ELF-1 (cell line): ENCODE measurements around the gene MARK4.
"Not testable (repeated sequence)": the region's sequence is repeated elsewhere in the genome, so short reads cannot be mapped to it uniquely, and the experiment has no call there.

Experiments used
- DNase-seq: peaks from one replicate; pipeline ENCODE4 v3.0.0-alpha.2; 2016; ENCODE audit warnings: low read depth, low spot score

MARK4 gene

DNA sequence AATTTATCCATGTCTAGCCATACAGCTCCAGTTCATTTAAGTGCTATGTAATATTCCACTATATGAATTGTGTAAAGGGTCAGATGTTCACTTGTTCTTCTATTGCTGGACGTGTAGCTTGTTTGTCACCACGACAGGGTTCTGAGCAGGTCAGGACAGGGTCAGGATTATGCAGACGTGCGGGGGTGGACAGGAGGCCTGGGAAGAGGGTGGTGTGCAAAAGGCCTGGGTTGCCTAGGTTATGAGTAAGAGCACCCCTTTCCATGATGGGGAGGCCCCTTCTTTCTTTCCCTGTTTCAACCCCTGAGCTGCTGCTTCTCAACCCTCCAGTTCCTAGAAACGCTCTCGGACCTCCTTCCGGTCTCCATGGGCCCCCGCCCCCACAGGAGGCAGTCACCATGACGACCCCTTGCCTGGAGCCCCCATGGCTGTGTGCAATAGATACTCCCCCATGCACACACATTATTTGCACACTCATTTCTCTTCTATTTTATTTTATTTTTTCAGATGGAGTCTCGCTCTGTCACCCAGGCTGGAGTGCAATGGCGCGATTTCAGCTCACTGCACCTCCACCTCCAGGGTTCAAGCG lies 7.8 kb upstream of the MARK4 start:
- DNase-seq, result no peak

DNA sequence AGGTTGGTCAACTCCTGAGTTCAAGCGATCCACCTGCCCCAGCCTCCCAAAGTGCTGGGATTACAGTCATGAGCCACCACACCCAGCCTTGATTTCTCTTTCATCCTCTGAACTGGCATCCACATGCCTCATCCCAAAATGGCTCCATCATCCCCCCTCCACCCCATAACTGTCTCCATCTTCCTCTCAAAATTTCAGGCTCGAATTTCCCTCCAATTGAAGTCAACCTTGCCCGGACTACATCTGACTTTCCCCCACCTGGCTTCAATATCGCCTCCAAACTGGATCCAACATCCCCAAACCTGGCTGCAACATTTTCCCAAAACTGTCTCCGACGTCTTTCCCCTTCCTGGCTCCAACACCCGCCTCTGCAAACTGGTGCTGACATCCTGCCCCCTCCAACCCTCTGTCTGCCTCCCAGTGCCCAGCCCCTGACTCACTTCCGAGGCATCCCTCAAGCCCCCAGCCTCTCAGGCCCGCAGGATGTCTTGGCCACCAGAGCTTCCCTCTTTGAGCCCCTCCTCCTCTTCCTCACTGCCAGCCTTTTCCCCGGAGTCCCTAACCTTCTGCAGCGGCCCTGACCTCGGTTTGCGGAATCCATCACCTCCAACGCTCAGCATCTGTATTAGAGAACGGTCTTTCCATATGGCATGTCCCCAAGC lies 6.8 kb upstream of the MARK4 start:
- no peak for DNase-seq

DNA sequence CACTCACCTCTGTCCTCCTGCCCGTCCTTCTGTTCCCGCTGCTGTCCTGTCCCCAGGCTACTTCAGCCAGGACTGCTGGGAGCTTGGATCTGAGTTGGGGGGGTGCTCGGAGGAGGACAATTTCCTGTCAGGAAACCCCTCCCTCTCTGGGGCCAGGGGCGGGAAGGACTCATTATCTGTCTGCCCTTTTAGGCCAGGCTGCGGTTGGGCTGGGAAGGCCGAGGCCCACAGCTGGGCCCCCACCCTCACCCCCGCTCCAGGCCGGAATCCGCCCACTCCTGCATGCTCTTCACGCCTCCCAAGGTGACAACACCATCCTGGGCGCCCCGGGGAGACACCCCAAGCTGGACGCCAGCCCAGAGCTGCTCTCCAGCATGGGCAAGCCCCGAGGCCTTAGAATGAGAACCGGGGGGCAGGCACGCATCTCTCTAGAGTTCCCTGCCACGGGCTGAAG lies 5.7 kb upstream of the MARK4 start, which contains the start of gene EXOC3L2:
Gene EXOC3L2, minus strand, starts transcription at position 74 of the 454 bp plus-strand sequence. CDS start 6,362 bp downstream, outside the sequence.
- peak; percentile 64 for DNase-seq

DNA sequence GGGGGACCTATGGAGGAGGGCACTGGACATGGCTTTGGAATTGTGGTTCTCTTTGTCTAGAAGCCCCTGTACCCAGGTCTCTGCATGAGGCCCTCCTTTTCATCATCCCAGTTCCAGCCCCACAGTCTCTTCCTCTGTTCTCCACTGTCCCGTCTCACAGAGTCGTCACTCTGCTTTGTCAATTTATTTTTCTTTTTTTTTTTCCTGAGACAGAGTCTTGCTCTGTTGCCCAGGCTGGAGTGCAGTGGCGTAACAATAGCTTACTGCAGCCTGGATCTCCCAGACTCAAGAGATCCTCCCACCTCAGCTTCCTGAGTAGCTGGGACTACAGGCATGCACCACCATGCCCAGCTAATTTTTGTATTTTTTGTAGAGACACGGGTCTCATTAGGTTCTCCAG lies 5.2 kb upstream of the MARK4 start:
- no peak for DNase-seq

DNA sequence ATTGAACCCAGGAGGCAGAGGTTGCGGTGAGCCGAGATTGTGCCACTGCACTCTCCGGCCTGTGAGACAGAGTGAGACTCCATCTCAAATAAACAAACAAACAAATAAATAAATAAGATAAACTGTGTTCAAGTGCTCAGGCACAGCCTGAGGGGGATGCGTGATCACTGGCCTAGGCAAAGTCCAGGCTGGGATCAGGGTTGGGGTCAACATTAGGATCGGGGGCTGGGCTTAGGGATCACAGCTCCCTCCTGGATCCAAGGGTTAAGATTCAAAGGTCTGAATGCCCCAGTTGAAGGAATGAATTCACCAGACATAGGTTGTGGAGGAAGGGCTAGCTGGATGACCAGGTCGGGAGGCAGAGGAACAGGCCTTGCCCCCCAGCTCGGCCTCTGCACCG lies 3.9 kb upstream of the MARK4 start:
- no peak for DNase-seq

DNA sequence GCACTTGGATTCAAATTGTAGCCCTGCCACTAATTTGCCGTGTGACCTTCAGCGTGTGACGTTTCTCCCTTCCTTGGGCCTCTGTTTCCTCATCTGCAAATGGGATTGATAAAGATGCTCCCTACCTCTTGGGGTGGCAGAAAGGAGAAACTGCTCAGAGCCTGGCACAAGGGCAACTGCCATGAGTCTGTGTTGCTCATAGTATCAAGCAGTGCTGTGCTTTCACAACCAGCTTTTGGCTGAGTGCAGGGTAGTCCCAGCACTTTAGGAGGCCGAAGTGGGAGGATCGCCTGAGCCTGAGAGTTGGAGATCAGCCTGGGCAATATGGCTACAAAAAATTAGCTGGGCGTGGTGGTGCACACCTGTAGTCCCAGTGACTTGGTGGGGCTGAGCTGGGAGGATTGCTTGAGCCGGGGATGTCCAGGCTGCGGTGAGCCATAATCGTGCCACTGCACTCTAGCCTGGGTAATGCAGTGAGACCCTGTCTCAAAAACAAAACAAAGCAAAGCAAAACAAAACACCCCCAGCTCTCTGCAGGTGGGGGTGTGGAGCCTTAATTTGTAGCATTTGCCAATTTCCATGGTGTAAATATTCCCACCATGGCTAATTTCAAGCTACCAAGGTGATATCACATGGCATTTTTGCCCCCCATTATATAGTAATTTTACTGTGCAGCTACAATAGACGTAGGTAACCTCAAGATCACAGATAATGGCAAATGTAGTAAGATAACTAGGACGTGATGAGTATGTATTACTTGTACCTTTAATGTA lies 1.6 kb upstream of the MARK4 start:
- DNase-seq, result no peak

DNA sequence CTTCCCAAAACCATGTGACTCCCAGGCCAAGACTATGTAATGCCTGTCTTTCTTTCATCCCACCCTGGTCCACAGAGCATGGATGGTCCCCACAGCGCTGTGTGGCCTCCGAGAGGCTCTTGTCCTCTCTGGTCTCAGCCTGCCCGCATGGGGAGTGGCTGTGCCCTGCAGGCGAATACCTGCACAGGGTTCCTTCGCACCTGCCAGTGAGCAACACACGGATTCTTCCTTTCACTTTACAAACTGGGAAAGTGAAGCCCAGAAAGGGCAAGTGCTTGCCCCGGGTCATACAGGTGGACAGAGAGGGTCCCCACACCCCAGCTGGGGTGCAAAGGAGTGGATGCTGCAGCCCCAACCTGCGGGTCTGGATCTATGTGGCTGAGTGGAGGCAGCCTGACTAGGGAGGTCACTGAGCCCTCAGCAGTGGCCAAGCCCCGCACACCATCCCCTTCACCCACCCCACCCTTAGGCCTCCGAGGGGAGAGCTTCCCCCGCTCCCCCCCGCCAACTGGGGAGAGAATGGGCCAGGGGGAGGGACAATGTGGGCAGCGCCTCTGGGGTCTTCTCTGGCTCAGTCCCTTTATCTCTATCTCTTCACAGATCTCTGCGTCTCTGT lies 747 bp upstream of the MARK4 start:
- DNase-seq, result peak; percentile 50

DNA sequence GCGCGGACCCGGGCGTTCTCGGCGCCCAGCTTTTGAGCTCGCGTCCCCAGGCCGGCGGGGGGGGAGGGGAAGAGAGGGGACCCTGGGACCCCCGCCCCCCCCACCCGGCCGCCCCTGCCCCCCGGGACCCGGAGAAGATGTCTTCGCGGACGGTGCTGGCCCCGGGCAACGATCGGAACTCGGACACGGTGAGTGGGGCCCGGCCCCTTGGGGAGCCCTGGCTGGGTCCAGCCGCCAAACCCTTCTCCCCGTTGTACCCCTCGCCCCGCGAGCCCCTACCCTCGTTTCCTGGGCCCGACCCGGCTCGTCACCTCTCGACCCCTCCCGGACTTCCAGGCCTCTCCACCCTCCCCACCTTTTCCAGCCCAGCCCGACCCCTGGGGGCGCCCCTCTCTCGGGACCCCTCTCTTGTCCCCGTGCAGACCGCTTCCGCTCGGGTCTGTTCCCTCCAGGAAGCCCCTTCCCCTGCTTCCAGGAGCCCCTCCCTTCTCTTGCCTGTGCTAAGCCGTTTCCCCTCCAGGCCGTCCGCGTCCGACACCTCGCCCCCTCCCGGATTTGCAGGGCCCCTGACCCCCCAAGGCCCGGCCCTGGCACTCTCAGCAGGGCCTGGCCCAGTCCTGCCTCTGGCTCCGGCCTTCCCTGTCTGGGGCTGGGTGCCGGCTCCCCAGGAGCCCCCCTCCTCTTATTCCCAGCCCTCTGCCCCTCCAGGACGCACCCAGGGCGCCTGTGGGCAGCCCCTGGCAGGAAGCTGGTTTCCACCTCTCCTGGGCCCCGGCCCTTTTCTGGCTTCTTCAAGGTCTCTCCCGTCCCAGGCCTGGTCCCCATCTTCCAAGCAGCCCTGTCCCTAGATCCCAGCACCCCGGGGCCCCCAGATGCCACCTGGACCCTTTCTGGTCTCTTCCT lies 632 bp downstream of the MARK4 start:
- DNase-seq, result no peak

DNA sequence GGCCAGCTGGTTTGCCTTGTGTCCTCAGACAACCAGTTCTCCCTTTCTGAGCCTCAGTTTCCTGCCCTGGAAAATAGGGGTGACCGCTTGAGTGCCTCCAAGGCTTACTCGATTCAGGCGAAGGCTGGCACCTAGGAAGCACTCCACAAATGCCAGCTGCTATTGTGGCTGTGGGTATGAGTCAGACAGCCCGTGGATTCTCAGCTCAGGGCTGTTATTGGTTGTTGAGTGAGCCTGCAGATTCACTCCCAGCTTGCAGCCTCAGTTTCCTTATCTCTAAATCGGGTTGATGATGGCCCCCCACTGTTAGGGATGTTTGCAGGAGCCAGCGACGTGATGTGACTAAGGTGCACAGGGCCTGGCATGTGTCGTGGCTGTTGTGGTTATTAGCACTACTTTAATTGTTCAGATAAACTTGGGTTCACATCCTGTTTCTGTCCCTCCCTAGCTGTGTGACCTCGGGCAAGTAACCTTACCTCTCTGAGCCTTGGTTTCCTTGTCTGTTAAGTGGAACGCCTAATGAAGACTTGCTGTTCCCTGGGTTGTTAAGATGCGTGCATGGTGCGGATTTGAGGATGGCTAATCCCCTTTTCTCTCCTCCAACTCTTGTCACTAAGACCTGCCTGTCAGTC lies 2.4 kb downstream of the MARK4 start:
- no peak for DNase-seq

DNA sequence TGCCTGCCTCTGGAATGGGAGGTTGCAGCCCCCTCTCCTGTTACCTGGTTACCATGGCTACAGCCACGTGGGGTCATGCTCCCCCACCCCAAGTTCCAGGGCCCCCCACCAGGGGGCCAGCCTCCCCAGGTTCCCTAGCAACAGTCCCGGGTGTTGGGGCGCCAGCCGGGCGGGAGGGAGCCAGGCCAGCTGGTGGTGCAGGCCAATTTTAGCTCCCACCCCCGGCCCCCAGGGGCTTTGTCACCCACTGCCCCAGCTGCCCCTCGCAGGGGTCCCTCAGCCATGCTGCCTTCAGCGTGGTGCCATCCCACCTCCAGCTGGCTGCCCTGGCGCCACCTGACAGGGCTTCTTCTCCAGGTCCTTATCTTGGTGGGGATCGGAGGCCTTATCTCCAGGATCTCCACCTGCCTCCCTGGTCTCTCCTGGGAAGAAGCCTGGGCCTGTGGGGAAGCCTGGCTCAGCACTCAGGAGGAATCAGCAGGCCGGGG lies 3.0 kb downstream of the MARK4 start:
- DNase-seq, result no peak

DNA sequence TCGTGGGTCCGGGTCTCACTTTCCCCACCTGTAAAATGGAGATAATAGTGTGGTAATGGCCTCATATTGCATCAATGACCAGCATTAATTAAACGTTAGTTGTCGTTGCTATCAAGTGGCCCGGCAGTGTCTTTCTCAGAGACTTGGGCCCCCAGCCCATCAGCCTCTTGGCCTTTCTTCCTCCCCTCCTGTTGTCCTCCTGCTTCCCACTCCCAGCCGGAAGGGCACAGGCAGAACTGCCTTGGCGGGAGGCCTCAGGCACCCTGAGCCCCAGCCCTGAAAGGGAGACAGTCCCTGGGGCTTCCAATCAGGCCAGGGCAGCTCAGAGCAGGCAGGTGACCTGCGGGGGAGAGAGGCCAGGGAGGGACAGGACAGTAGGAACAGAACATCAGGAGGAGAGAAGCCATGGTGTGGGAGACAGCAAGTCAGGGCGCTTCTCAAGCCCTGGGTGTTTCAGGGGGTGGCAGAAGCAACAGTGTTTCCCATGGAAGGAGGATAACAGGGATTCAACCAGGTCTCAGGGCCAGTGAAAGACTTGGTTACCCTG lies 4.6 kb downstream of the MARK4 start:
- no peak for DNase-seq

DNA sequence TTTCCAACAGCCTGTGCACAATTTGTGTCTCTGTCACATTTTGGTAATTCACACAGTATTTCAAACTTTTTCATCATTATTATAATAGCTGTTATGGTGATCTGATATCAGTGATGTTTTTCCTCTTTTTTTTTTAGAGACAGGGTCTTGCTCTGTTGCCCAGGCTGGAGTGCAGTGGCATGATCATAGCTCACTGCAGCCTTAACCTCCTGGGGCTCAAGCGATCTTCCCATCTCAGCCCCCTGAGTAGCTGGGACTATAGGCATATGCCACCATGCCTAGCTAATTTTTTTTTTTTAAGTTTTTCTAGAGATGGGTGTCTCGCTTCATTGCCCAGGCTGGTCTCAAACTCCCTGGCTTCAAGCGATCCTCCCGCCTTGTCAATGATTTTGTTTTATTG lies 5.8 kb downstream of the MARK4 start:
- no peak for DNase-seq

DNA sequence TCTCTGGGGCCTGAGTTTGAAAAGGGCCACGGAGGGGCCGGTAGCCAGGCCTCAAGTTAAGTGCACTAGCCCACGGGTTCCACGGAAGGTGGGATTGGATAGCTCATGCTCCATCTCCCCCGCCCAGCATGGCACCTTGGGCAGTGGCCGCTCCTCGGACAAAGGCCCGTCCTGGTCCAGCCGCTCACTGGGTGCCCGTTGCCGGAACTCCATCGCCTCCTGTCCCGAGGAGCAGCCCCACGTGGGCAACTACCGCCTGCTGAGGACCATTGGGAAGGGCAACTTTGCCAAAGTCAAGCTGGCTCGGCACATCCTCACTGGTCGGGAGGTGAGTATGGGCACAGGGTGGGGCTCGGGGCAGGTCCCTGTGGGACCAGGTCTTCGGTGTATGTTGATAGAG lies 7.8 kb downstream of the MARK4 start:
- DNase-seq, result no peak

DNA sequence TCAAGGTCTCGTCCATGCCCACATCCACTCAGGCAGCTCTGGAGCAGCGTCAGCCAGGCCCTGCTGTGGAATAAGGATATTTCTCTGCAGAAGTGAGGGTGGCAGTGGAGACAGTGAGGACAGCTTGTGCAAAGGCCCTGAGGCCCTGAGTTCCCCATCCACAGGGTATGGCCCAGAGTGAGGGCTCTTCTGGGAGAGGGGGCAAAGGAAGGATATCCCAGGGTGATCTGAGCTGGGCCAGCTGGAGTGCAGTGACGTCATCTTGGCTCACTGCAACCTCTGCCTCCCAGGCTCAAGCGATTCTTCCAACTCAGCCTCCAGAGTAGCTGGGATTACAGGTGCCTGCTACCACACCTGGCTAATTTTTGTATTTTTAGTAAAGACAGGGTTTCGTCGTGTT lies 11.5 kb downstream of the MARK4 start:
- no peak for DNase-seq

DNA sequence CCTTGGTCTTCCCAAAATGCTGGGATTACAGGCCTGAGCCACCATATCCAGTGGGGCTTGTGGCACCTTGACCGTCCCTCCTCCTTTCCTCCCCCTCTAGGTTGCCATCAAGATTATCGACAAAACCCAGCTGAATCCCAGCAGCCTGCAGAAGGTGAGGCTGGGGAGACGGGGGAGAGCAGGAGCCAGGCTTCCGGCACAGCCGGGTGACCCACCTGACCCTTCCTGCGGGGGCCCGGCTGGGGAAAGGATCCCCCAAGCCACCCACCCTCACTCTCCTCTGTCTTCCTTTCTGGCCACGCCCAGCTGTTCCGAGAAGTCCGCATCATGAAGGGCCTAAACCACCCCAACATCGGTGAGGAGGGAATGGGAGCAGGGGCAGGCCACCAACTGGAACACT lies 11.9 kb downstream of the MARK4 start:
- DNase-seq, result no peak

DNA sequence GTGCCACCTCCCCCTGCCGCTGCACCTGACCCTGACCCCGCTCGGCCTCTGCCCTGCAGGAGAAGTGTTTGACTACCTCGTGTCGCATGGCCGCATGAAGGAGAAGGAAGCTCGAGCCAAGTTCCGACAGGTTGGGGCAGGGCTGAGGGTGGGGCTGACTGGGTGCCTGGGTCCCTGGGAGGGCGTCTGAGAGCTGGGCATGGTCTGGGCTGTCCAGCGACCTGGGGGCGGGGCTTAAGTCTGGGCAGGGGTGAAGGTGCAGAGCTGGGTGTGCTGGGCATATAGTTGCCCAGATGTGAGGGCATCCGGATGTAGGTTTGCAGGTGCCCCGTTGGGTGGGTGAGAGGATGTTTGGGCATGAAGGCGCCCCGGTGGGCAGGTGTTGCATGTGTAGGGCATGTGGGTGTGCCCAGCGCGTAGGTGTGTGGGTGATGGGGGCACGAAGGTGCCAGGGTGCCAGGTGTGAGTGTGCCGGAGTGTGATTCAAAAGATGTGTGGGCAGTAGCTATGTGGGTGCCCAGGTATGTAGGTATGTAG lies 13.8 kb downstream of the MARK4 start:
- no peak for DNase-seq

DNA sequence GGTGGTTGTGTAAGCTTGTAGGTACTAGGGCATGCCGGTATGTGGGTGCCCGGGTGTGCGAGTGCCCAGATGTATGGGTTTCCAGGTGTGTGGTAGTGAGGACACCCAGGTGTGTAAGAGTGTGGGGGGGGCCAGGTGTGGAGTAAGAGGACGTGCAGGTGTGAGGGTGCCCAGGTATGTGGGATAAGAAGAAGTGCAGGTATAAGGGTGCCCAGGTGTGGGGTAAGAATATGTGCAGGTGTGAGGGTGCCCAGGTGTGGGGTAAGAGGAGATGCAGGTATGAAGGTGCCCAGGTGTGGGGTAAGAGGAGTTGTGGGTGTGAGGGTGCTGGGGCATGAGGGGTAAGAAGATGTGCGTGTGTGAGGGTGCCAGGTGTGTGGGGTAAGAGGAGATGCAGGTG lies 14.3 kb downstream of the MARK4 start:
- no peak for DNase-seq

DNA sequence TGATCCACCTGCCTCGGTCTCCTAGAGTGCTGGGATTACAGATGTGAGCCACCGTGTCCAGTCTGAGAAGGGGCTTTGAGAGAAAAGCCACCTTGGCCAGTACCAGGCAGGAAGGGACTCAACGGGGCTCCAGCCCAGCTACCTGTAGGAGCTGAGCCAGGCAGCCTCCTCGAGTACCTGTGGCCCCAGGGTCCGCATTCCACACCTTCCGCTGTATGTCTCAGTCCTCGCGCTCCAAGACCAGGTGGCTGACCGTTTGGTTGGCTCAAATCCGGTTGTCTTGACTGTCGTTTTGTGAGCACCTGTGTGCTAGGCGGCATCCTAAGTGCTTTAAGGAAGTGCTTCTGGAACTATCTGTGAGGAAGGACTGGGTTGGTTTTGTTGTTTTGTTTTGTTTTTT lies 16.2 kb downstream of the MARK4 start:
- DNase-seq, result no peak

DNA sequence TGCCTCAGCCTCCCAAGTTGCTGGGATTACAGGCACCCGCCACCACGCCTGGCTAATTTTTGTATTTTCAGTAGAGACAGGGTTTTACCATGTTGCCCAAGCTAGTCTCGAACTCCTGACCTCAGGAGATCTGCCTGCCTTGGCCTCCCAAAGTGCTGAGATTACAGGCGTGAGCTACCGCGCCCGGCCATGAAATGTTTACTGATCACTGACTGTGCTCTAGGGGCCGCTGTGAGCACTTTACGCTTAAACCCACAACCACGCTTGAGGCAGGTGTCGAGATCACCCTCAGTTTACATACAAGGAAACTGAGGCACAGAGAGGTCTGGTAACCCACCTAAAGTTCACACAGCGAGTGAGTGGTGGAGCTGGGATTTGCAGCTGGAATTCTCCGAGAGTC lies 18.9 kb downstream of the MARK4 start:
- not testable (repeated sequence) for DNase-seq

DNA sequence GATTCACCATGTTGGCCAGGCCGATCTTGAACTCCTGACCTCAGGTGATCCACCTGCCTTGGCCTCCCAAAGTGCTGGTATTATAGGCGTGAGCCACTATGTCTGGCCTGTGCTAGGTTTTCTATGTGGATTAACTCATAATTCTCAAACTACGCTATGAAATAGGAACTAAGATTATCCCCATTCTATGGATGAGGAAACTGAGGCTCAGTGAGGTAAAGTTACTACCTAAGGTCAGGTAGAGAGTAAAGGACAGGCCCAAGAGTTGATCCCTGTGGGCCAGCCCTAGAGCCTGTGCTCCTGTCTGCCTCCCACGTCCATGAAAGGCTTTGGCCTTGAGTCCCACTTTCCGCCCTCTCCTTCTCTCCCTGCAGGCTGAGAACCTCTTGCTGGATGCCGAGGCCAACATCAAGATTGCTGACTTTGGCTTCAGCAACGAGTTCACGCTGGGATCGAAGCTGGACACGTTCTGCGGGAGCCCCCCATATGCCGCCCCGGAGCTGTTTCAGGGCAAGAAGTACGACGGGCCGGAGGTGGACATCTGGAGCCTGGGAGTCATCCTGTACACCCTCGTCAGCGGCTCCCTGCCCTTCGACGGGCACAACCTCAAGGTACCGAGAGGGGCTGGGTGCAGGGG lies 20.1 kb downstream of the MARK4 start:
- no peak for DNase-seq
